ENCODE results near the gene XYLT1. TPM values are rescaled to one million over a fixed set of nuclear protein-coding genes. Genes with fewer than 3 reads are reported as not detected.
"Not testable (repeated sequence)": the region's sequence is repeated elsewhere in the genome, so short reads cannot be mapped to it uniquely, and the experiment has no call there.

The XYLT1 gene
- total RNA-seq, 2 donors from 2014 or later: 26.4 to 41.9 TPM

- H3K9me3 Mint-ChIP-seq: no peaks in the 10 kb centered on the region
- no peak for DNase-seq (ENCODE audit: low spot score)
- ATAC-seq: no peak
- H3K36me3 Mint-ChIP-seq: no peaks in the 10 kb centered on the region
- H3K4me3 Mint-ChIP-seq: no peak overlapping the region
- H3K27ac Mint-ChIP-seq: peak overlapping the region in 1 of 2 donors; percentile 40
- H3K27me3 Mint-ChIP-seq: no peaks in the 10 kb centered on the region
- H3K4me1 Mint-ChIP-seq (ENCODE audit: low read depth in 2 of 2): peaks cover 21 to 44% of the 10 kb centered on the region in 2 donors
Measured at GRCh38 chr16:17318238-17318637, 152.5 kb downstream of the XYLT1 start.

GRCh38 chr16:17316005-17316404 is 154.8 kb downstream of the XYLT1 start:
- Mint-ChIP-seq H3K27me3 (no peaks in the 10 kb centered on the region), H3K27ac (peak overlapping the region in 1 of 2 donors; percentile 68), H3K4me3 (no peak overlapping the region), H3K9me3 (no peaks in the 10 kb centered on the region), H3K36me3 (no peaks in the 10 kb centered on the region), H3K4me1 (ENCODE audit: low read depth in 2 of 2) (peaks cover 29 to 51% of the 10 kb centered on the region in 2 donors)
- no peak for DNase-seq (ENCODE audit: low spot score)
- no peak for ATAC-seq

- DNase-seq (ENCODE audit: low spot score): no peak
- peak in 1 of 2 donors; percentile 61 for ATAC-seq
- Mint-ChIP-seq H3K27ac (peak overlapping the region in 1 of 2 donors; percentile 68), H3K36me3 (no peaks in the 10 kb centered on the region), H3K27me3 (no peaks in the 10 kb centered on the region), H3K4me1 (ENCODE audit: low read depth in 2 of 2) (peaks cover 36 to 48% of the 10 kb centered on the region in 2 donors), H3K4me3 (peak overlapping the region; percentile 16), H3K9me3 (no peaks in the 10 kb centered on the region)
Measured at GRCh38 chr16:17313793-17314547, 156.8 kb downstream of the XYLT1 start.

- no peaks in the 10 kb centered on the region for H3K27me3 Mint-ChIP-seq
- DNase-seq (ENCODE audit: low spot score) (no peak), ATAC-seq (no peak)
- H3K4me3 Mint-ChIP-seq: no peak overlapping the region
- H3K4me1 Mint-ChIP-seq (ENCODE audit: low read depth in 2 of 2): peaks cover 33 to 44% of the 10 kb centered on the region in 2 donors
- no peaks in the 10 kb centered on the region for H3K36me3 Mint-ChIP-seq
- peak overlapping the region in 1 of 2 donors; percentile 68 for H3K27ac Mint-ChIP-seq
- no peaks in the 10 kb centered on the region for H3K9me3 Mint-ChIP-seq
Measured at GRCh38 chr16:17313085-17313611, 157.6 kb downstream of the XYLT1 start.

- no peaks in the 10 kb centered on the region for H3K9me3 Mint-ChIP-seq
- peaks cover 27 to 40% of the 10 kb centered on the region in 2 donors for H3K4me1 Mint-ChIP-seq (ENCODE audit: low read depth in 2 of 2)
- H3K36me3 Mint-ChIP-seq: no peaks in the 10 kb centered on the region
- DNase-seq (ENCODE audit: low spot score) (peak; percentile 64), ATAC-seq (peak; percentile 43 to 60)
- H3K27ac Mint-ChIP-seq: peak overlapping the region; percentile 14 to 68
- H3K4me3 Mint-ChIP-seq: peak overlapping the region; percentile 28
- no peaks in the 10 kb centered on the region for H3K27me3 Mint-ChIP-seq
Measured at GRCh38 chr16:17312094-17312710, 158.6 kb downstream of the XYLT1 start.

GRCh38 chr16:17311333-17312093 is 159.2 kb downstream of the XYLT1 start:
- Mint-ChIP-seq H3K4me3 (peak overlapping the region; percentile 28), H3K27me3 (no peaks in the 10 kb centered on the region), H3K9me3 (no peaks in the 10 kb centered on the region), H3K36me3 (no peaks in the 10 kb centered on the region), H3K4me1 (ENCODE audit: low read depth in 2 of 2) (peaks cover 27 to 40% of the 10 kb centered on the region in 2 donors), H3K27ac (peak overlapping the region; percentile 14 to 68)
- DNase-seq (ENCODE audit: low spot score) (no peak), ATAC-seq (no peak)

- Mint-ChIP-seq H3K27me3 (no peaks in the 10 kb centered on the region), H3K4me1 (ENCODE audit: low read depth in 2 of 2) (peaks cover 28 to 42% of the 10 kb centered on the region in 2 donors), H3K9me3 (no peaks in the 10 kb centered on the region), H3K27ac (peak overlapping the region in 1 of 2 donors; percentile 68), H3K4me3 (no peak overlapping the region), H3K36me3 (no peaks in the 10 kb centered on the region)
- DNase-seq (ENCODE audit: low spot score): no peak
- ATAC-seq: no peak
Measured at GRCh38 chr16:17309510-17309909, 161.2 kb downstream of the XYLT1 start.

GRCh38 chr16:17308186-17308585 is 162.6 kb downstream of the XYLT1 start:
- no peak for DNase-seq (ENCODE audit: low spot score)
- Mint-ChIP-seq H3K4me3 (no peak overlapping the region), H3K9me3 (no peaks in the 10 kb centered on the region), H3K27me3 (no peaks in the 10 kb centered on the region), H3K27ac (peak overlapping the region in 1 of 2 donors; percentile 10), H3K4me1 (ENCODE audit: low read depth in 2 of 2) (peaks cover 33 to 41% of the 10 kb centered on the region in 2 donors), H3K36me3 (no peaks in the 10 kb centered on the region)
- ATAC-seq: no peak

- H3K9me3 Mint-ChIP-seq: no peaks in the 10 kb centered on the region
- DNase-seq (ENCODE audit: low spot score) (no peak), ATAC-seq (no peak)
- no peaks in the 10 kb centered on the region for H3K27me3 Mint-ChIP-seq
- no peaks in the 10 kb centered on the region for H3K36me3 Mint-ChIP-seq
- peaks cover 40 to 42% of the 10 kb centered on the region in 2 donors for H3K4me1 Mint-ChIP-seq (ENCODE audit: low read depth in 2 of 2)
- peak overlapping the region in 1 of 2 donors; percentile 10 for H3K27ac Mint-ChIP-seq
- H3K4me3 Mint-ChIP-seq: no peak overlapping the region
Measured at GRCh38 chr16:17307504-17307903, 163.3 kb downstream of the XYLT1 start.

GRCh38 chr16:17306745-17307144 is 164.0 kb downstream of the XYLT1 start:
- ATAC-seq (no peak), DNase-seq (ENCODE audit: low spot score) (no peak)
- no peaks in the 10 kb centered on the region for H3K27me3 Mint-ChIP-seq
- H3K9me3 Mint-ChIP-seq: no peaks in the 10 kb centered on the region
- H3K27ac Mint-ChIP-seq: no peak overlapping the region
- H3K36me3 Mint-ChIP-seq: no peaks in the 10 kb centered on the region
- peaks cover 40 to 41% of the 10 kb centered on the region in 2 donors for H3K4me1 Mint-ChIP-seq (ENCODE audit: low read depth in 2 of 2)
- no peak overlapping the region for H3K4me3 Mint-ChIP-seq

GRCh38 chr16:17306211-17306610 is 164.5 kb downstream of the XYLT1 start:
- peak overlapping the region; percentile 52 to 93 for H3K27ac Mint-ChIP-seq
- not testable (repeated sequence) for H3K27me3 Mint-ChIP-seq; H3K9me3 Mint-ChIP-seq; DNase-seq (ENCODE audit: low spot score); ATAC-seq; H3K36me3 Mint-ChIP-seq
- peaks cover 36% of the 10 kb centered on the region in 2 donors for H3K4me1 Mint-ChIP-seq (ENCODE audit: low read depth in 2 of 2)
- peak overlapping the region; percentile 68 for H3K4me3 Mint-ChIP-seq

GRCh38 chr16:17305694-17306093 is 165.1 kb downstream of the XYLT1 start:
- Mint-ChIP-seq H3K4me3 (peak overlapping the region; percentile 68), H3K4me1 (ENCODE audit: low read depth in 2 of 2) (peaks cover 36 to 39% of the 10 kb centered on the region in 2 donors), H3K27ac (peak overlapping the region; percentile 52 to 93), H3K36me3 (no peaks in the 10 kb centered on the region), H3K27me3 (no peaks in the 10 kb centered on the region), H3K9me3 (no peaks in the 10 kb centered on the region)
- ATAC-seq (peak; percentile 89 to 97), DNase-seq (ENCODE audit: low spot score) (peak; percentile 79)

- H3K27ac Mint-ChIP-seq: peak overlapping the region in 1 of 2 donors; percentile 93
- ATAC-seq: no peak
- H3K36me3 Mint-ChIP-seq: no peaks in the 10 kb centered on the region
- H3K4me3 Mint-ChIP-seq: no peak overlapping the region
- no peaks in the 10 kb centered on the region for H3K27me3 Mint-ChIP-seq
- peaks cover 29 to 33% of the 10 kb centered on the region in 2 donors for H3K4me1 Mint-ChIP-seq (ENCODE audit: low read depth in 2 of 2)
- no peaks in the 10 kb centered on the region for H3K9me3 Mint-ChIP-seq
- DNase-seq (ENCODE audit: low spot score): no peak
Measured at GRCh38 chr16:17304491-17305119, 166.2 kb downstream of the XYLT1 start.

All from natural killer cell treated with Interleukin-12 subunit alpha and Interleukin-12 subunit beta and Interleukin-15 and Interleukin-18, amount 100 ng/mL, for 72 hours (primary cell).